ENCODE results near the gene NID1. TPM values are rescaled to one million over a fixed set of nuclear protein-coding genes. Genes with fewer than 3 reads are reported as not detected.

The NID1 gene
- total RNA-seq, 6 donors from 2014 or later = 26.8 to 81.1 (median 46.1) TPM

DNA sequence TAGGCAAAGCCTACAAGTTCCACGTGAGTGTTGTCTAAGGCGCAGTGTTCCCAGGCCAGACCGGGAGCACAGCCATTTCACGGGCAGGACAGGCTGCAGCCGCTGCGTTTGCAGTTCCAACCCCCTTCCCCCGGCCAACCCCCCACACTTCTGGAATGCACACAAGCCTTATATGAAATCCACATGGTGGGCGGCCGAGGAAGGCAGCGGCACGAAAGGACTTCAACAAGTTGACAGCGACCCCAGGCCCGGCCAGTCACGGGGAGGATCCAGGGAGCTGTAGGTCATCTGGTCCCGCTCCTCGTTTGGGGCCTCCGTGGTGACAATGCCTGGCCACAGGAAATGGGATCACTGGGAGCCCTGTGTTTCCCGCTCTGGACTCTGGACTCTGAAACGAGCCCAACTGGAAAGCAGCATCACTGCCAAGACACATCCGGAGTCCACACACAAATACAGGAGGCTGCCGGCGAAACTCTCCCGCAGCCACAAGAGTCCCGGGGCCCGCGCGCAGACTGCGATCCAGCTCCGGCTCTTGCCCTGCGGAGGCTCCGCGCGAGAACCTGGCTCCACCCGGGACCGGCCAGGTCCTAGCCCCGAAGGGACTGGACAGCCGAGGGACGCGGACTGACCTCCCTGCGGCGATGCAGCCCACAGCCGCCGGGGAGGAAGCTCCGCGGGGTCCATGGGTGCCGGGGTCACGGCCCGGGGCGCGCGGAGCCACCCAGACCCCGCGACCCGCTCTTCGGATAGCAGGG lies 794 bp downstream of the NID1 start:
- peak; percentile 52 to 61 for ATAC-seq (ENCODE audit: low FRiP score in 2 of 2)
- Histone ChIP-seq H3K9me3 (no peaks in the 10 kb centered on the region), H3K27ac (peak overlapping the region; percentile 87 to 94 (median 92)), H3K36me3 (no peaks in the 10 kb centered on the region), H3K4me1 (peaks cover 6 to 28% (median 20%) of the 10 kb centered on the region in 4 donors), H3K4me3 (peak overlapping the region; percentile 55 to 75 (median 74)), H3K27me3 (peaks cover 0 to 20% (median 9%) of the 10 kb centered on the region in 4 donors)
- peak; percentile 24 to 89 for DNase-seq
- TF ChIP-seq POLR2A (IDR thresholded peaks at IDR 0.05) (peak in 1 of 4 donors; percentile 34), POLR2AphosphoS5 (IDR thresholded peaks at IDR 0.05) (peak in 1 of 2 donors; percentile 41), EP300 (IDR thresholded peaks at IDR 0.05) (no peak)
- WGBS, 2 donors = 0 to 27% methylated on average over 9 to 14 of the region's 55 CpGs

DNA sequence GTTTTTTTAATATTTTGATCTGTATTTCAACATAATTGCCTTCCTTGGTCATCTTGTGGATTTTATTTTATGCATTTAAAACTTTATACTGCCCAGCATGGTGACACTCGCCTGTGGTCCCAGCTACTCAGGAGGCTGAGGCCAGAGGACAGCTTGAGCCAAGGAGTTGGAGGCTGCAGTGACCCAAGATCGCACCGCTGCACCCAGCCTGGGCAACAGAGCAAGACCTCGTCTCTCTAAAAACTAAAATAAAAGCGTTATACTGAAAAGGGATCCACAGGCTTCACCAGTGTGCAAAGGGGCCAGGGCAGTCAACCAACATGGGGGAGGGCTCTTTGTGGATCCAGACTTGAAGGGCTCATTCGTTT lies 1.4 kb downstream of the NID1 start:
- Histone ChIP-seq H3K27me3 (peaks cover 0 to 20% (median 9%) of the 10 kb centered on the region in 4 donors), H3K36me3 (no peaks in the 10 kb centered on the region), H3K4me1 (peaks cover 7 to 28% (median 20%) of the 10 kb centered on the region in 4 donors), H3K27ac (peak overlapping the region; percentile 87 to 94 (median 92)), H3K9me3 (no peaks in the 10 kb centered on the region), H3K4me3 (peak overlapping the region; percentile 45 to 75 (median 74))
- TF ChIP-seq POLR2AphosphoS5 (IDR thresholded peaks at IDR 0.05) (no peak), EP300 (IDR thresholded peaks at IDR 0.05) (no peak), POLR2A (IDR thresholded peaks at IDR 0.05) (no peak)
- TF ChIP-seq, protein P1, sequence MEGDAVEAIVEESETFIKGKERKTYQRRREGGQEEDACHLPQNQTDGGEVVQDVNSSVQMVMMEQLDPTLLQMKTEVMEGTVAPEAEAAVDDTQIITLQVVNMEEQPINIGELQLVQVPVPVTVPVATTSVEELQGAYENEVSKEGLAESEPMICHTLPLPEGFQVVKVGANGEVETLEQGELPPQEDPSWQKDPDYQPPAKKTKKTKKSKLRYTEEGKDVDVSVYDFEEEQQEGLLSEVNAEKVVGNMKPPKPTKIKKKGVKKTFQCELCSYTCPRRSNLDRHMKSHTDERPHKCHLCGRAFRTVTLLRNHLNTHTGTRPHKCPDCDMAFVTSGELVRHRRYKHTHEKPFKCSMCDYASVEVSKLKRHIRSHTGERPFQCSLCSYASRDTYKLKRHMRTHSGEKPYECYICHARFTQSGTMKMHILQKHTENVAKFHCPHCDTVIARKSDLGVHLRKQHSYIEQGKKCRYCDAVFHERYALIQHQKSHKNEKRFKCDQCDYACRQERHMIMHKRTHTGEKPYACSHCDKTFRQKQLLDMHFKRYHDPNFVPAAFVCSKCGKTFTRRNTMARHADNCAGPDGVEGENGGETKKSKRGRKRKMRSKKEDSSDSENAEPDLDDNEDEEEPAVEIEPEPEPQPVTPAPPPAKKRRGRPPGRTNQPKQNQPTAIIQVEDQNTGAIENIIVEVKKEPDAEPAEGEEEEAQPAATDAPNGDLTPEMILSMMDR (IDR thresholded peaks at IDR 0.05) = no peak
- no peak for ATAC-seq (ENCODE audit: low FRiP score in 2 of 2)
- DNase-seq = no peak
- WGBS, 2 donors = 58 to 67% methylated on average over 5 to 6 of the region's 6 CpGs

DNA sequence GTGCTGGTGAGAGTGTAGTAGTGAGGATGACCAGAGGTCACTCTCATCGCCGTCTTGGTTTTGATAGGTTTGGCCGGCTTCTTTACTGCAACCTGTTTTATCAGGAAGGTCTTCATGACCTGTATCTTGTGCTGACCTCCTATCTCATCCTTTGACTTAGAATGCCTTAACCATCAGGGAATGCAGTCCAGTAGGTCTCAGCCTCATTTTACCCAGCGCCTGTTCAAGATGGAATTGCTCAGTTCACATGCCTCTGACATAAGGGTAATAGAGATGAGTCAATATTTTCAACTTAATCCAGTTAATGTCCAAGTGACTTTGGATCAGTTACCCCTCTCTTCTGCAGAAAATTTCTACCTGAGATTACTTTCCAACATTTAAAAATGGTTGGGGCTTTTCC lies 4.6 kb downstream of the NID1 start:
- TF ChIP-seq, protein P1 (IDR thresholded peaks at IDR 0.05) = no peak
- TF ChIP-seq POLR2A (IDR thresholded peaks at IDR 0.05) = no peak
- no peak for TF ChIP-seq EP300 (IDR thresholded peaks at IDR 0.05)
- no peak for TF ChIP-seq POLR2AphosphoS5 (IDR thresholded peaks at IDR 0.05)
- H3K4me1 ChIP-seq = peaks cover 2 to 16% (median 11%) of the 10 kb centered on the region in 4 donors
- DNase-seq = no peak

DNA sequence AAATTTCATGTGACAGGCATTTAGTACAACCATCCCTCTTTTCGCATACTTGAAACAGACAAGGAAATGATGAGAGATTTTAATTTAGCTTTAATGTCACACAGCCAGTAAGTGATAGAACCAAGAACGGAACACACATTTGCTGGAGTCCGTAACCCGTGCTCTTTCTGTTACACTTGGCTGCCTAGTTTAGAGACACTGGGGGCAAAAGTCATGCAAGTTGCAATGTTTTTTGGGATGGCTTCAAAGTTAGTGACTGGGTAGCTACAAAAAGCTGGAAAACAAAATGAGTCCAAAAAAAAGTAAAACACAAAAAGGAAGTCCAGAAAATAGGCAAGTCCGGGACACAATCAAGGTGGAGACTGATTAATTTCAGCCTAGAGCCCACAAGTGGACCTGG lies 5.9 kb downstream of the NID1 start:
- TF ChIP-seq POLR2AphosphoS5 (IDR thresholded peaks at IDR 0.05) = no peak
- TF ChIP-seq, protein P1 (IDR thresholded peaks at IDR 0.05) = no peak
- TF ChIP-seq EP300 (IDR thresholded peaks at IDR 0.05) = no peak
- no peak for TF ChIP-seq POLR2A (IDR thresholded peaks at IDR 0.05)
- no peaks in the 10 kb centered on the region for H3K9me3 ChIP-seq
- peak overlapping the region in 1 of 4 donors; percentile 2 for H3K4me3 ChIP-seq
- ATAC-seq (ENCODE audit: low FRiP score in 2 of 2) = no peak
- DNase-seq = no peak
- peaks cover 0 to 5% (median 1%) of the 10 kb centered on the region in 4 donors for H3K27me3 ChIP-seq
- H3K36me3 ChIP-seq = no peaks in the 10 kb centered on the region
- peaks cover 0 to 4% (median 3%) of the 10 kb centered on the region in 4 donors for H3K4me1 ChIP-seq
- H3K27ac ChIP-seq = peak overlapping the region in 1 of 4 donors; percentile 52
- WGBS, 2 donors = 76 to 88% methylated on average over 5 of the region's 5 CpGs

More for the DNA sequence above, 4.6 kb downstream of the NID1 start:
- H3K4me3 ChIP-seq = no peak overlapping the region
- H3K9me3 ChIP-seq = no peaks in the 10 kb centered on the region
- H3K27ac ChIP-seq = peak overlapping the region in 2 of 4 donors; percentile 34 to 52
- peaks cover 0 to 18% (median 8%) of the 10 kb centered on the region in 4 donors for H3K27me3 ChIP-seq
- 95% methylated on average over 4 of the region's 4 CpGs for WGBS, 2 donors
- no peaks in the 10 kb centered on the region for H3K36me3 ChIP-seq
- ATAC-seq (ENCODE audit: low FRiP score in 2 of 2) = no peak

DNA sequence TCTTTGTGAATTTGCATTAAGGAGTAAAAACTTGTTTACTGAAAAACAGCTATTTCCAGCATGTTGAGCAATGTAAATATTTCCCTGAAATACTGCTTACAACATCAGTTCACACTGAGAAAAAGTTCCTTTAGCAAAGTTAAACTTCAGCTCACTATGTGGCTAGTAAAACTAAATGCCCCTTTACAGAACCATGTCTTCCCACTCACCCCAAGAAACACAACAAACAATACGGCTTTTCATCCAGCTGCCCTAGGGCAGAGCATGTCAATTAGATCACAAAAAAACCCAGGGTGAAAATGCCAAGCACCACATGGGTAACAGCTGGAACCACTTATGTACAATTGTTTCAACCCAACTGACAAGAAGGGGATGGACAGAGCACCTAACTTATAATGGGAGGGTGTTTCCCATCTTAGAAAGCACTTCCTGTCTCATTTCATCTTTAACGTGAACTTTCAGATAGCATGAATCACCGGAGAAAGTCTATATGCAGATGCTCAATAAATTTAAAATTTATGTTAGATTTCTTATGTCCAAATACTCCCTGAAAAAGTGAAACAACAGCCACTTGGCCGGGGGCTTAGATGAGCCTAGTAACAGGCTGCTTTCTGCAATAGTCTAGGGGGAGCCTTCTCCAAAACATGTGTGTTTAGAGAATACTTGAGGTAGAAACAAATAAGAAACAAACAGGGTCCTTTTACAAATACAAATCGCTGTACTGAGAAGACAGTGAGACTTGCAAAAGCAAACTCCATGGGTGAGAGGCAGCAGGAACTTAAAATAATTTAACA lies 6.6 kb downstream of the NID1 start:
- H3K27ac ChIP-seq = peak overlapping the region in 1 of 4 donors; percentile 44
- H3K36me3 ChIP-seq = no peaks in the 10 kb centered on the region
- ATAC-seq (ENCODE audit: low FRiP score in 2 of 2) (no peak), DNase-seq (no peak)
- H3K4me1 ChIP-seq = peaks cover 0 to 2% (median 0%) of the 10 kb centered on the region in 4 donors
- no peak for TF ChIP-seq POLR2A (IDR thresholded peaks at IDR 0.05)
- TF ChIP-seq POLR2AphosphoS5 (IDR thresholded peaks at IDR 0.05) = no peak
- TF ChIP-seq, protein P1 (IDR thresholded peaks at IDR 0.05) = no peak
- no peak for TF ChIP-seq EP300 (IDR thresholded peaks at IDR 0.05)
- H3K4me3 ChIP-seq = peak overlapping the region in 1 of 4 donors; percentile 2
- H3K9me3 ChIP-seq = no peaks in the 10 kb centered on the region
- 53 to 58% methylated on average over 5 of the region's 5 CpGs for WGBS, 2 donors
- H3K27me3 ChIP-seq = no peaks in the 10 kb centered on the region

All from upper lobe of left lung (tissue), 6 donors.